ENCODE data around the gene NUDT16.

The NUDT16 gene

DNA sequence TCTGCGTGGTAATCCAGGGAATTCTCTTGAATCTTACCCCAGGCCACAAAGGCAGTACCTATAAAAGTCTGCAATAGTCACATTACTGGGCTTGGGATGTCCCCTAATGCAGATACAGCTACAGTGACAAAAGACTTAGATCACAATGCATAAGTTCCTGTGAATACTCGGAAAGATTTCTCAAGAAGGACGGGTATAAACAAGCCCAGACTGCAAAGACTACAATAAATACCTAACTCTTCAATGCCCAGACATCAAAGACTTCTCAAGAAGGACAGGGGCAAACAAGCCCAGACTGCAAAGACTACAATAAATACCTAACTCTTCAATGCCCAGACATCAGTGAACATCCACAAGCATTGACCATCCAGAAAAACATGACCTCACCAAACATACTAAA lies 50.9 kb downstream of the NUDT16 start:
- H3K4me1 ChIP-seq (ENCODE audit: control insufficient read depth in 5 of 5, insufficient read depth in 5 of 5, low read length in 5 of 5) = no peaks in the 10 kb centered on the region
- no peaks in the 10 kb centered on the region for H3K9me3 ChIP-seq (ENCODE audit: control insufficient read depth in 5 of 5, low read length in 5 of 5)
- no peak overlapping the region for H3K4me3 ChIP-seq (ENCODE audit: low read depth in 1 of 5, low read length in 5 of 5)
- no peaks in the 10 kb centered on the region for H3K36me3 ChIP-seq (ENCODE audit: control insufficient read depth in 5 of 5, insufficient read depth in 5 of 5, low read length in 5 of 5)
- H3K9ac ChIP-seq (ENCODE audit: low read length in 5 of 5) = no peak overlapping the region
- no peak overlapping the region for H3K27ac ChIP-seq (ENCODE audit: low read depth, low read length)
- H3K27me3 ChIP-seq (ENCODE audit: control insufficient read depth in 5 of 5, insufficient read depth in 4 of 5, low read length in 5 of 5) = no peaks in the 10 kb centered on the region

DNA sequence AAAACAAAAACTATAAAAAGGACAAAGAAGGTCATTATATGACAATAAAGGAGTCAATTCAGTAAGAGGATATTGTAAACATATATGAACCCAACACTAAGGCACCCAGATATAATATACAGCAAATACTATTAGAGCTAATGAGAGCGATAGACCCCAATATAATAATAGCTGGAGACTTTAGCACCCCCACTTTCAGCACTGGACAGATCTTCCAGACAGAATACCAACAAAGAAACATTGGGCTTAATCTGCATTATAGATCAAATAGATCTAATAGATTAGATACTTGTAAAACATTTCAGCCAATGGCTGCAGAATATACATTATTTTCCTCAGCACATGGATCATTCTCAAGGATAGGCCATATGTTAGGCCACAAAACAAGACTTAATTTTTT lies 53.4 kb downstream of the NUDT16 start:
- Histone ChIP-seq H3K9ac (ENCODE audit: low read length in 5 of 5) (no peak overlapping the region), H3K4me1 (ENCODE audit: control insufficient read depth in 5 of 5, insufficient read depth in 5 of 5, low read length in 5 of 5) (peaks cover 0 to 6% (median 0%) of the 10 kb centered on the region in 5 donors), H3K27me3 (ENCODE audit: control insufficient read depth in 5 of 5, insufficient read depth in 4 of 5, low read length in 5 of 5) (no peaks in the 10 kb centered on the region), H3K36me3 (ENCODE audit: control insufficient read depth in 5 of 5, insufficient read depth in 5 of 5, low read length in 5 of 5) (no peaks in the 10 kb centered on the region), H3K9me3 (ENCODE audit: control insufficient read depth in 5 of 5, low read length in 5 of 5) (no peaks in the 10 kb centered on the region), H3K4me3 (ENCODE audit: low read depth in 1 of 5, low read length in 5 of 5) (no peak overlapping the region), H3K27ac (ENCODE audit: low read depth, low read length) (no peak overlapping the region)
